Activated T-helper 17 cell treated with anti-CD3 and anti-CD28 coated beads, Interleukin-2, amount 50 U/mL, for 72 hours (primary cell): Measurements from ENCODE around the gene SCGB1C1. TPM values are rescaled to one million over a fixed set of nuclear protein-coding genes. Genes with fewer than 3 reads are reported as not detected.
"Not testable (repeated sequence)": the region's sequence is repeated elsewhere in the genome, so short reads cannot be mapped to it uniquely, and the experiment has no call there.

Experiments used
- ATAC-seq: fragments of 150-1000 bp; cut with Tn5 transposase; replicated peaks from 2 replicates; pipeline ENCODE4 v1.10.0; 2021; ENCODE audit warnings: mild to moderate bottlenecking, moderate library complexity
- H3K27ac Mint-ChIP-seq: one replicate; pipeline ENCODE4 v1.8.0; 2022; ENCODE audit warnings: mixed read lengths
- H3K27me3 Mint-ChIP-seq: one replicate; pipeline ENCODE4 v1.8.0; 2022; ENCODE audit warnings: mixed read lengths
- H3K36me3 Mint-ChIP-seq: one replicate; pipeline ENCODE4 v1.8.0; 2022; ENCODE audit warnings: low read depth, mild to moderate bottlenecking, mixed read lengths
- H3K4me1 Mint-ChIP-seq: one replicate; pipeline ENCODE4 v1.8.0; 2022; ENCODE audit warnings: mixed read lengths
- H3K4me3 Mint-ChIP-seq: one replicate; pipeline ENCODE4 v1.8.0; 2022; ENCODE audit warnings: mild to moderate bottlenecking, mixed read lengths
- H3K9me3 Mint-ChIP-seq: one replicate; pipeline ENCODE4 v1.8.0; 2022; ENCODE audit warnings: mixed read lengths
- total RNA-seq, 2 donors: library from RNA; stranded (reverse); gene quantifications; one replicate each; pipeline ENCODE4 v1.2.3, GENCODE V29; 2022

SCGB1C1 gene
- total RNA-seq, 2 donors from 2014 or later = not detected

DNA sequence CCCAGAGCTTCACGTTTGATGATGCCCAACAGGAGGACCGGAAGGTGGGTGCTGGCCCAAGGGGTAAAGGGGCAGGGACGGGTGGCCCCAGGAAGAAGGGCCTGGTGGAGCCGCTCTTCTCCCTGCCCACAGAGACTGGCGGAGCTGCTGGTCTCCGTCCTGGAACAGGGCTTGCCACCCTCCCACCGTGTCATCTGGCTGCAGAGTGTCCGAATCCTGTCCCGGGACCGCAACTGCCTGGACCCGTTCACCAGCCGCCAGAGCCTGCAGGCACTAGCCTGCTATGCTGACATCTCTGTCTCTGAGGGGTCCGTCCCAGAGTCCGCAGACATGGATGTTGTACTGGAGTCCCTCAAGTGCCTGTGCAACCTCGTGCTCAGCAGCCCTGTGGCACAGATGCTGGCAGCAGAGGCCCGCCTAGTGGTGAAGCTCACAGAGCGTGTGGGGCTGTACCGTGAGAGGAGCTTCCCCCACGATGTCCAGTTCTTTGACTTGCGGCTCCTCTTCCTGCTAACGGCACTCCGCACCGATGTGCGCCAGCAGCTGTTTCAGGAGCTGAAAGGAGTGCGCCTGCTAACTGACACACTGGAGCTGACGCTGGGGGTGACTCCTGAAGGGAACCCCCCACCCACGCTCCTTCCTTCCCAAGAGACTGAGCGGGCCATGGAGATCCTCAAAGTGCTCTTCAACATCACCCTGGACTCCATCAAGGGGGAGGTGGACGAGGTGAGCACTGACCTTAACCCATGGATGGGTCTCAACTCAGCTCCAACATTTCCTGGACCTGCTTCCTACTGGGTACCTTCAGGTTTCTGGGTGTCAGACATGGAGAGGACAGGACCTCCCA lies 16.6 kb downstream of the SCGB1C1 start:
- H3K36me3 Mint-ChIP-seq = peaks cover 100% of the 10 kb centered on the region
- H3K27ac Mint-ChIP-seq = peak overlapping the region; percentile 100
- H3K4me3 Mint-ChIP-seq = peak overlapping the region; percentile 100
- no peaks in the 10 kb centered on the region for H3K9me3 Mint-ChIP-seq
- ATAC-seq = no peak
- peaks cover 12% of the 10 kb centered on the region for H3K4me1 Mint-ChIP-seq
- no peaks in the 10 kb centered on the region for H3K27me3 Mint-ChIP-seq

DNA sequence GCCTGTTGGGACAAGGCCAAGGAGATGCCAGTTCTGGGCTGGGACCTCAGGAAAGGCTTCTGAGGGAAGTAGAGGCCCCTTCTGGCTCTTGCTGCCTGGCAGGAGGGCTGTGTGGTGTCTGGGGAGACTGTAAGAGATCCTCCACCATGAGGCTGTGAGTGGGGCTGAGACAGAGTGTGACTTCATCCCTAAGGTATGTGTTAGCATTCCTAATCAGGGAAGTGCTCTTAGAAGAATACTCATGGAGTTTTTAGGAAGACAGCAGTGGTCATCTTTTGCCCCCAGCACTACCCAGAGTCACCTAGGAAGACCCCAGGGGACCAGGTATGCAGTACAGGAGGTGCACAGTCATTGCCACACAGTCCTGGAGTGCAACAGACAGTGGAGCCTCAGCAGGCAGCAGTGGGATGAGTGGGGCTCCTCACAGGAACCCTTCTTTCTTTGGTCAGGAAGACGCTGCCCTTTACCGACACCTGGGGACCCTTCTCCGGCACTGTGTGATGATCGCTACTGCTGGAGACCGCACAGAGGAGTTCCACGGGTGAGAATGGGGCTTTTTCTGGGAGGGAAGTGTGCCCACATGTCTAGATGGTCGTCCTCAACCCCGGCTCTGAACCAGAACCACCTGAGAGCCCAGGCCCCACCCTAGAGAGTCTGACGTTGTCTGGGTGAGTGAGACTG lies 17.4 kb downstream of the SCGB1C1 start:
- peak overlapping the region; percentile 100 for H3K27ac Mint-ChIP-seq
- H3K27me3 Mint-ChIP-seq = no peaks in the 10 kb centered on the region
- no peak for ATAC-seq
- H3K4me3 Mint-ChIP-seq = peak overlapping the region; percentile 100
- no peaks in the 10 kb centered on the region for H3K9me3 Mint-ChIP-seq
- H3K4me1 Mint-ChIP-seq = peaks cover 12% of the 10 kb centered on the region
- H3K36me3 Mint-ChIP-seq = peaks cover 100% of the 10 kb centered on the region

DNA sequence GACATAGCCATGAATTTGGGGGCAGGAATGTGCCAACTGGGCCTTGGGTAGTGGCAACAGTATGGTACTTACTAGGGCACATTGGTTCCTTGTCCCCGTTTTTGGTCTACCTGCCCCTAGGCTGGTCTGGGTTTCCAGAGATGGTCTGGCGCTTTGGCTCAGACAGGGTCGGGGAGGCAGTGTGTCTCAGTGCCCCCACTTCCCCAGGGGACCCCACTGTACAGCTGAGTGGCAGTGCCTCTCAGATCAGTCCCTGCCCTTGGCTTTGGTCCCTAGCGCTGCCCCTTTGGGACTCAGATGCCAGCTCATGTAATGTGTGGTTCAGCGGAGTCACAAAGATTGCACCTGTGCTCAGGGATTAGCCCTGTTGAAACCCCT lies 17.9 kb downstream of the SCGB1C1 start:
- peak overlapping the region; percentile 100 for H3K27ac Mint-ChIP-seq
- H3K27me3 Mint-ChIP-seq = no peaks in the 10 kb centered on the region
- no peak for ATAC-seq
- peaks cover 100% of the 10 kb centered on the region for H3K36me3 Mint-ChIP-seq
- H3K9me3 Mint-ChIP-seq = no peaks in the 10 kb centered on the region
- H3K4me3 Mint-ChIP-seq = peak overlapping the region; percentile 100
- peaks cover 12% of the 10 kb centered on the region for H3K4me1 Mint-ChIP-seq

DNA sequence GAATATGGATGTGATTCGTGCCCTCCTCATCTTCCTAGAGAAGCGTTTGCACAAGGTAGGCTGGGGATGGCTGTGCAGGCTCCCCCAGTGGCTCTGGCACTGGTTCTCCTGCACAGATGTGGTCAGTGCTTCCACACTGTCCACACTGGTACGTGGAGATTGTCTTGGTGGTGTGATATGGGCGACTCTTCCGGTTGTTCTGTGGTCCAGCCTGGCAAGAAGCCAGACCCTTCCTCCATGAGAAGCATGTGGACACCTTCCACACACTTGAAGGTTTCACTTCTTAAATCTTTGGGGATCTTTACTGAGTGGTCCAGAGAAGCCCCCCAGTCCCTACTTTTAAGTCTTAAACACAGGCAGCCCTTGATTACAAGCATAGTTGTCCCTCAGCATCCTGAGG lies 18.4 kb downstream of the SCGB1C1 start:
- Mint-ChIP-seq H3K36me3 (peaks cover 100% of the 10 kb centered on the region), H3K27me3 (no peaks in the 10 kb centered on the region), H3K9me3 (no peaks in the 10 kb centered on the region), H3K27ac (peak overlapping the region; percentile 100), H3K4me3 (peak overlapping the region; percentile 46), H3K4me1 (peaks cover 12% of the 10 kb centered on the region)
- ATAC-seq = no peak

DNA sequence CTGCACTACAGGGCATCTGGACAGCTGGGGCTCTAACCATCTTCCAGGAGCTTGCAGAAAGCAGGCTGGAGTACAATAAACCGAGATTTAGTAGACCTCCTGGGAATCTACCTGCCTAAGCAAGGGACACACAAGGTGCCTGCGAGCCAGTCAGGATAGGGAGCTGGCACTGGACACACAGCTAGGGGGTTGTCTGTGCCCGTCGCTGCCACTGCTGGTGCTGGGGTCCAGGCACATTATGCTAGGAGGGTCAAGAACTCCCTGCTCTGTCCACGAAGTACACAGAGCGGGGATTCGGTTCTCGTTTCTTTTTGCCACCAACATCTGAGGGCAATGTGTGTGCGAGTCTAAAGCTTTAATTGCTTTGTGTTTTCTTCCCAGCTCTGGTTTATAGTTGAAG lies 18.9 kb downstream of the SCGB1C1 start:
- Mint-ChIP-seq H3K27me3 (no peaks in the 10 kb centered on the region), H3K36me3 (peaks cover 96% of the 10 kb centered on the region), H3K4me1 (peaks cover 12% of the 10 kb centered on the region), H3K4me3 (peak overlapping the region; percentile 46), H3K27ac (peak overlapping the region; percentile 100), H3K9me3 (no peaks in the 10 kb centered on the region)
- no peak for ATAC-seq

DNA sequence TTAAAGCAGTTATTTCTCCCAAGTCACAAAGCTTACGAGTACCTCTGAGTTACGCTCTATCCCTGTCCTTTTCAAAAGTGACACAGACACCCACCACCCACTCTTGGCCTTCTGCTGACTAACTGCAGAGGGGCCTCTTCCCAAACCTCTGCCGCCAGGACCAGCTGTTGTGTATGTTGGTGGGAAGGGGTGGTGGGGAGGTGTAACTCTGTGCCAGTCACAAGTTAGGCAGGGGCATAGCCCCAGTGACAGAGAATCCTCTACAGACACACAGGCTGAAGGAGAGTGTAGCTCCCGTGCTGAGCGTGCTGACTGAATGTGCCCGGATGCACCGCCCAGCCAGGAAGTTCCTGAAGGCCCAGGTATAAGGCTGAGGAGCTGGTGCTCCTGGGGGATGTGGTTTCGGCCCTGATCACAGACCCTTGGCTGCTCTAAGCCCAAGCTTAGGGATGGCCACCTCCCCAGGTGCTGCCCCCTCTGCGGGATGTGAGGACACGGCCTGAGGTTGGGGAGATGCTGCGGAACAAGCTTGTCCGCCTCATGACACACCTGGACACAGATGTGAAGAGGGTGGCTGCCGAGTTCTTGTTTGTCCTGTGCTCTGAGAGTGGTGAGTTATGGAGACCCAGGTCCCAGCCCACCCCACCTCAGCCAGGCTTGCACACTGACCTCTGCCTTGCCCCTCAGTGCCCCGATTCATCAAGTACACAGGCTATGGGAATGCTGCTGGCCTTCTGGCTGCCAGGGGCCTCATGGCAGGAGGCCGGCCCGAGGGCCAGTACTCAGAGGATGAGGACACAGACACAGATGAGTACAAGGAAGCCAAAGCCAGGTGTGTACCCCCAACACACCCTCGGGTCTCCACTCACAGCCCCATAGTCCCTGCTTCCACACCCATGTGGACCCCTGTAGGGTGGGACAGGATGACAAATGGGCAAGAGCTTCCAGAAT lies 19.5 kb downstream of the SCGB1C1 start:
- H3K27ac Mint-ChIP-seq = peak overlapping the region; percentile 31
- H3K4me3 Mint-ChIP-seq = peak overlapping the region; percentile 46
- peaks cover 89% of the 10 kb centered on the region for H3K36me3 Mint-ChIP-seq
- H3K9me3 Mint-ChIP-seq = no peaks in the 10 kb centered on the region
- peaks cover 12% of the 10 kb centered on the region for H3K4me1 Mint-ChIP-seq
- no peak for ATAC-seq
- H3K27me3 Mint-ChIP-seq = no peaks in the 10 kb centered on the region

DNA sequence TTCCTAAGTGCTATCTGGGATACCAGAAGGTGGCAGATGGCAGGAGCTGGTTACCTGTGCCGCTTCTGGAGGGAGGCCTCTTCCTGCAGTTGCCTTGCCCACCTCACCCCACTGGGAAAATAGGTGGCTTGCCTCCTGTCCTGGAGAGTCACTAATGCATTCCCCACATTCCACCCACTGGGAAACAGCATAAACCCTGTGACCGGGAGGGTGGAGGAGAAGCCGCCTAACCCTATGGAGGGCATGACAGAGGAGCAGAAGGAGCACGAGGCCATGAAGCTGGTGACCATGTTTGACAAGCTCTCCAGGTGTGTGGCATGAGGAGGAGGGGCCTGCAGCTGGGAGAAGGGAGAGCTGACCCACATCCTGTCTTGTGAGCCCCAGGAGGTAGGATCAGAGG lies 20.2 kb downstream of the SCGB1C1 start:
- Mint-ChIP-seq H3K27ac (peak overlapping the region; percentile 31), H3K27me3 (no peaks in the 10 kb centered on the region), H3K36me3 (peaks cover 82% of the 10 kb centered on the region), H3K9me3 (no peaks in the 10 kb centered on the region), H3K4me3 (no peak overlapping the region), H3K4me1 (peaks cover 12% of the 10 kb centered on the region)
- ATAC-seq = no peak

DNA sequence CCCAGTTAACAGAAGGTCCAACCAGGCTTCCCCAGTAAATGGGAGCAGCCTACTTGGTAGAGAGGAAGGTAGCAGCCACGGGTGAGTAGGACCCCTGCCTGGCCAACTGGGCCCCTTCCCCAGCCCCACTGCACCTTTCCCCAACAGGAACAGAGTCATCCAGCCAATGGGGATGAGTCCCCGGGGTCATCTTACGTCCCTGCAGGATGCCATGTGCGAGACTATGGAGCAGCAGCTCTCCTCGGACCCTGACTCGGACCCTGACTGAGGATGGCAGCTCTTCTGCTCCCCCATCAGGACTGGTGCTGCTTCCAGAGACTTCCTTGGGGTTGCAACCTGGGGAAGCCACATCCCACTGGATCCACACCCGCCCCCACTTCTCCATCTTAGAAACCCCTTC lies 21.2 kb downstream of the SCGB1C1 start:
- H3K4me3 Mint-ChIP-seq = no peak overlapping the region
- no peak for ATAC-seq
- no peaks in the 10 kb centered on the region for H3K27me3 Mint-ChIP-seq
- peaks cover 73% of the 10 kb centered on the region for H3K36me3 Mint-ChIP-seq
- no peaks in the 10 kb centered on the region for H3K9me3 Mint-ChIP-seq
- no peak overlapping the region for H3K27ac Mint-ChIP-seq
- peaks cover 12% of the 10 kb centered on the region for H3K4me1 Mint-ChIP-seq

DNA sequence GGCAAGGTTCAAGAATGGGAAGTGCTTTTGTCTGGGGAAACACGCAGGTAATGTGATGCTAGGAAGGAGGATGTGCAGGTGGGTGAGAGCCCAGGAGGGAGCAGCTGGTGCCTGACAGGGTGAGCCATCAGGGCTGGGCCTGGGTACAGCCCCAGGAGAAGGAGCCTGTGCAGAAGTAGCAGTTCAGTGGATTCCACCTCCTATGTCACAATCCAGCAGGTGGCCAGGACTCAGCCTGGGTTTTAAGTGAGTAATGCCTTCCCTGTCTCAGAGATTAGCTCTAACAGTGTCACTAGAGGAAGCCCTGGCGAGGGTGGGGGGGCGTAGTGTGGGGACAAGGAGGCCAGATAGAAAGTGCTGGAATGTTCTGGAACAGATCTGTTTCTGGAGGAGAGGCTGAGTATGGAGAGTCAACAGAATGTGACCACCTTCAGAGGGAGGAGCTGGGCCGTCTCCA lies 22.7 kb downstream of the SCGB1C1 start:
- peak overlapping the region; percentile 69 for H3K27ac Mint-ChIP-seq
- no peaks in the 10 kb centered on the region for H3K27me3 Mint-ChIP-seq
- ATAC-seq = no peak
- no peaks in the 10 kb centered on the region for H3K9me3 Mint-ChIP-seq
- no peak overlapping the region for H3K4me3 Mint-ChIP-seq
- H3K4me1 Mint-ChIP-seq = peaks cover 8% of the 10 kb centered on the region
- H3K36me3 Mint-ChIP-seq = peaks cover 62% of the 10 kb centered on the region

DNA sequence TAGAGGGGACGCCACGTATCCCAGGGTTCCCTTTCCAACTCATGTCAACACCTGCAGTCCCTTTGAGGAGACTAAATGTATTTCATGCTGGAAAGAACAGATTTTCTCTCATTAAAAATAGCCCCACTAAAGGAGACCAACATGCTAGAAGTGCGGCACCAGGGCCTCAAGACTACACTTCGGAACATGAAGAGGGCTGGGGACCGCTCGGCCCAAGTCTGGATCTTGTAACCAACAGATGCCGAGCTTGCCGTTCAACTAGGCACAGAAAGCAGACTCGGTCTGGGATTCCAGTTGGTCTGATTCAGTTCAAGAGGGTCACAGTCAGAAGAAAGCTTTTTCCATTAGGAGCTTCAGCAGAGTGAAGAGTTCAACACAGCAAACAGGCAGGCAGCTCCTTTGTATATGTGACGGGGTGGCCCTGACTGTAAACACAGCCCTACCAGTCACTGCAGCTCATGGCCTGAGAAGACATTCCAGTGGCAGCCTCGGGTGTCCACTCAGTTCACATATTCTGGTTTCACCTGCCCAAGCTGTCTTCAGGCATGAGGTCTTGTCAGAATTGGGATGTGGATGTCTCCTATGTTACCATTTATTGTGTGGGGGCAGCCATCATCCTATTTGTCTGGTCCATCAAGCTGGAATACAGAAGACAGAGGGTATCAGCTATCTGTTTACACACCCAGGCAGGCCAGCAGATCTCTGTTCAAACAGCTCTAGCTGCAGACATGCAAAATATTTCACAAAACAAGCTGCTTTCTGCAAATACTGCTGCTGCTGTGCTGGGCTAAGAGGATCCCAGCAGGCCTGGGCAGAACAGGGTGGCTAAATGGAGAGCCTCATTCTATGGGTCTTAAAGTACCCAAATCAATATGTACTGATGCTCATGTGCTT lies 23.4 kb downstream of the SCGB1C1 start:
- Mint-ChIP-seq H3K27ac (peak overlapping the region; percentile 69), H3K27me3 (no peaks in the 10 kb centered on the region), H3K9me3 (no peaks in the 10 kb centered on the region), H3K4me1 (peaks cover 6% of the 10 kb centered on the region), H3K36me3 (peaks cover 55% of the 10 kb centered on the region), H3K4me3 (no peak overlapping the region)
- no peak for ATAC-seq

DNA sequence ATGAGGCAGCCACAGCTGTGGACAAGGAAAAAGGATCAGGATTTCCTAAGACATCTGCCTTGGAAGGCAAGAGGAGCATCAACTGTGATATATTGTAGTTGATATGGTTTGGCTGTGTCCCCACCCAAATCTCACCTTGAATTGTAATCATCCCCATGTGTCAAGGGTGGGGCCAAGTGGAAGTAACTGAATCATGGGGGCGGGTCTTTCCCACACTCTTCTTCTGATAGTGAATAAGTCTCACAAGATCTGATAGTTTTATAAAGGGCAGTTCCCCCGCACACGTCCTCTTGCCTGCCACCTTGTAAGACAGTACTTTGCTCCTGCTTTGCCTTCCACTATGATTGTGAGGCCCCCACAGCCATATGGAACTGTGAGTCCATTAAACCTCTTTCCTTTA lies 24.8 kb downstream of the SCGB1C1 start:
- H3K9me3 Mint-ChIP-seq = no peaks in the 10 kb centered on the region
- H3K27ac Mint-ChIP-seq = peak overlapping the region; percentile 20
- H3K27me3 Mint-ChIP-seq = no peaks in the 10 kb centered on the region
- no peak for ATAC-seq
- peaks cover 3% of the 10 kb centered on the region for H3K4me1 Mint-ChIP-seq
- peaks cover 41% of the 10 kb centered on the region for H3K36me3 Mint-ChIP-seq
- no peak overlapping the region for H3K4me3 Mint-ChIP-seq

DNA sequence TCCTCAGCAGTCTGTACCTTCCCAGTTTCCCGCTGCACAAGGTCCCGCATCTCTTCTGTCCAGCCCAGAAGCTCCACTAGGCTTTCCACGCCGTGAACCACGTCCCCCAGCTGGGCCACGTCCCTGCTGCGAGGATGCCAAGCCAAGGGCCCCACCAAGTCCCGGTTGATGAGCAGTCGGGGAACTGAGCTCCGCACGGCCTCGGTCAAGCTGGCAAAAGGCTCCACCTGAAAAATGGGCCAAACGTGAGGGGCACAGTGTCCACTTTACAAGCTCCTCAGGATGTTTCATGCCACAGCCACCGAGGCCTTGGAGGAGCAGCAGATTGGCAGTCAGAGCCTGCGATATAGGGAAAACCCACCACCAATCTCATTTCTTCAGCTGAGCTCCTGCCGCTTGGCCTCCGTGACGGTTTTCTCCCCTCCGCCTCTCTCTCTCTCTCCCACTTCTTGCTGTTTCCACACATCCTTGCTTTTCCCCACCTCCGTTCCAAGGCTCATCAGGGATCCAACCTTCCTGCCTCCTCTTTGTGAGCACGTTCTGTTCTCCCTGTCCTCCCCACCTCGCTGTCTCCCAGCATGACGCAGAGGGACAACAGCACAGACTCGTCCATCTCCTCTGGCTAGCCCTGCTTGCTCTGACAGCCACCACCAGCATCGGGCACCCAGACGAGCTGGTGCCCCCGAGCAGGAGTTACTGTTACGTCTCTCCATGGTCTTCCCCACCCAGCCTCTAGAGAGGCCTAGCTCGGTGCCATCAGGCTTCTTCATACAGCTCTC lies 26.1 kb downstream of the SCGB1C1 start:
- peaks cover 32% of the 10 kb centered on the region for H3K36me3 Mint-ChIP-seq
- H3K27me3 Mint-ChIP-seq = no peaks in the 10 kb centered on the region
- no peak for ATAC-seq
- no peaks in the 10 kb centered on the region for H3K9me3 Mint-ChIP-seq
- peak overlapping the region; percentile 70 for H3K27ac Mint-ChIP-seq
- no peak overlapping the region for H3K4me3 Mint-ChIP-seq
- peaks cover 3% of the 10 kb centered on the region for H3K4me1 Mint-ChIP-seq

DNA sequence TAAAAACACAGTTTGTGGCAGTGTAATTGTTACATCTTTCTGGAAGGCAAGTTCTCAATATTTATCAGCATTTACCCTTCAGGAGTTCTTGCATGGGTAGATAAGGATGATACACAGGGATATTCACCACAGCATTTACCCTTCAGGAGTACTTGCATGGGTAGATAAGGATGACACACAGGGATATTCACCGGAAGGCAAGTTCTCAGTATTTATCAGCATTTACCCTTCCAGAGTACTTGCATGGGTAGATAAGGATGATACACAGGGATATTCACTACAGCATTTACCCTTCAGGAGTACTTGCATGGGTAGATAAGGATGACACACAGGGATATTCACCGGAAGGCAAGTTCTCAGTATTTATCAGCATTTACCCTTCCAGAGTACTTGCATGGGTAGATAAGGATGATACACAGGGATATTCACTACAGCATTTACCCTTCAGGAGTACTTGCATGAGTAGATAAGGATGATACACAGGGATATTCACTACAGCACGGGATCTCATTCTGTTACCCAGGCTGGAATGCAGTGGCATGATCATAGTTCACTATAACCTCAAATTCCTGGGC lies 27.9 kb downstream of the SCGB1C1 start:
- H3K36me3 Mint-ChIP-seq = peaks cover 15% of the 10 kb centered on the region
- H3K27me3 Mint-ChIP-seq, H3K4me1 Mint-ChIP-seq, H3K4me3 Mint-ChIP-seq, H3K27ac Mint-ChIP-seq, H3K9me3 Mint-ChIP-seq: not testable (repeated sequence)
- ATAC-seq = peak; percentile 53
